ENCODE measurements around the gene TCP10L.

DNA sequence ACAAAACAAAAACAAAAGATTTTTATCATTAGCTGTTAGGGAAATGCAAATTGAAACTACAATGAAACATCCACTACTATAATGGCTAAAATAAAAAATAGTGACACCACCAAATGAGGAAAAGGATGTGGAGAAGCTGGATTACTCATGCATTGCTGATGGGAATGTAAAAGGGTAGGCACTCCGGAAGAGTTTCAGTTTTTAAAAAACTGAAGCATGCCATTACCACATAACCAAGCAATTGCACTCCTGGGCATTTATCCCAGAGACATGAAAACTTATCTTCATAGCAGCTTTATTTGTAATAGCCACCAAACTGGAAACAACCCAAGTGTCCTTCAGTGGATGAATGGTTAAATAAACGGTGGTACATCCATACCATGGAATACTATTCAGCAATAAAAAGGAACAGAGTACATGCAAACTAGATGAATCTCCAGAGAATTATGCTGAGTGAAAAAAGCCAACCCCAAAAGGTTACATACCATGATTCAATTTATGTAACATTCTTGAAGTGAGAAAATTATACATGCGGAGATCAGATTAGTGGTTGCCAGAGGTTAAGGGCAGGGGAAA lies 41.4 kb upstream of the TCP10L start:
- TF ChIP-seq, protein P1, sequence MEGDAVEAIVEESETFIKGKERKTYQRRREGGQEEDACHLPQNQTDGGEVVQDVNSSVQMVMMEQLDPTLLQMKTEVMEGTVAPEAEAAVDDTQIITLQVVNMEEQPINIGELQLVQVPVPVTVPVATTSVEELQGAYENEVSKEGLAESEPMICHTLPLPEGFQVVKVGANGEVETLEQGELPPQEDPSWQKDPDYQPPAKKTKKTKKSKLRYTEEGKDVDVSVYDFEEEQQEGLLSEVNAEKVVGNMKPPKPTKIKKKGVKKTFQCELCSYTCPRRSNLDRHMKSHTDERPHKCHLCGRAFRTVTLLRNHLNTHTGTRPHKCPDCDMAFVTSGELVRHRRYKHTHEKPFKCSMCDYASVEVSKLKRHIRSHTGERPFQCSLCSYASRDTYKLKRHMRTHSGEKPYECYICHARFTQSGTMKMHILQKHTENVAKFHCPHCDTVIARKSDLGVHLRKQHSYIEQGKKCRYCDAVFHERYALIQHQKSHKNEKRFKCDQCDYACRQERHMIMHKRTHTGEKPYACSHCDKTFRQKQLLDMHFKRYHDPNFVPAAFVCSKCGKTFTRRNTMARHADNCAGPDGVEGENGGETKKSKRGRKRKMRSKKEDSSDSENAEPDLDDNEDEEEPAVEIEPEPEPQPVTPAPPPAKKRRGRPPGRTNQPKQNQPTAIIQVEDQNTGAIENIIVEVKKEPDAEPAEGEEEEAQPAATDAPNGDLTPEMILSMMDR (conservative IDR thresholded peaks at IDR 0.05 in 1 of 2, IDR thresholded peaks at IDR 0.05 in 1 of 2; ENCODE audit: extremely low read depth in 1 of 2, insufficient read depth in 1 of 2, low read depth in 1 of 2, low read length in 2 of 2), result no peak
- no peak for TF ChIP-seq EZH2 (IDR thresholded peaks at IDR 0.05; ENCODE audit: borderline replicate concordance, low read length)
